GM12878 (cell line): ENCODE measurements around the gene TMEM175.

ENCODE experiments used
- MXI1 ChIP-seq: fragments of 150-350 bp; IDR thresholded peaks from 2 replicates; pipeline ENCODE4 v1.6.1; 2011; ENCODE audit warnings: low read depth, mild to moderate bottlenecking, inconsistent platforms, low read length, improper control_type of control experiment
- POLR2A ChIP-seq: IDR thresholded peaks from 2 replicates; pipeline ENCODE4 v1.6.1; 2011; ENCODE audit warnings: low read depth, mild to moderate bottlenecking, low read length
- RCOR1 ChIP-seq: conservative IDR thresholded peaks from 2 replicates; pipeline ENCODE4 v1.6.1; 2012; ENCODE audit warnings: low read depth, low read length, improper control_type of control experiment
- RFX5 ChIP-seq: IDR thresholded peaks from 2 replicates; pipeline ENCODE4 v1.6.1; 2011; ENCODE audit warnings: low read depth, low read length, improper control_type of control experiment
- SIX5 ChIP-seq: IDR thresholded peaks from 2 replicates; pipeline ENCODE4 v1.6.1; 2011; ENCODE audit warnings: mild to moderate bottlenecking, low read depth, low read length, moderate library complexity; ENCODE audit not compliant: severe bottlenecking
- SUZ12 ChIP-seq: fragments of 200-600 bp; sonication (generic); IDR thresholded peaks from one replicate; pipeline ENCODE4 v1.6.1; 2018; ENCODE audit warnings: antibody characterized with exemption, mild to moderate bottlenecking; ENCODE audit not compliant: unreplicated experiment
- TBL1XR1 ChIP-seq: IDR thresholded peaks from 2 replicates; pipeline ENCODE4 v1.6.1; 2012; ENCODE audit warnings: low read depth, low read length, improper control_type of control experiment
- ZNF384 ChIP-seq: IDR thresholded peaks from 2 replicates; pipeline ENCODE4 v1.6.1; 2012; ENCODE audit warnings: low read depth, mild to moderate bottlenecking, low read length, improper control_type of control experiment, borderline replicate concordance

DNA sequence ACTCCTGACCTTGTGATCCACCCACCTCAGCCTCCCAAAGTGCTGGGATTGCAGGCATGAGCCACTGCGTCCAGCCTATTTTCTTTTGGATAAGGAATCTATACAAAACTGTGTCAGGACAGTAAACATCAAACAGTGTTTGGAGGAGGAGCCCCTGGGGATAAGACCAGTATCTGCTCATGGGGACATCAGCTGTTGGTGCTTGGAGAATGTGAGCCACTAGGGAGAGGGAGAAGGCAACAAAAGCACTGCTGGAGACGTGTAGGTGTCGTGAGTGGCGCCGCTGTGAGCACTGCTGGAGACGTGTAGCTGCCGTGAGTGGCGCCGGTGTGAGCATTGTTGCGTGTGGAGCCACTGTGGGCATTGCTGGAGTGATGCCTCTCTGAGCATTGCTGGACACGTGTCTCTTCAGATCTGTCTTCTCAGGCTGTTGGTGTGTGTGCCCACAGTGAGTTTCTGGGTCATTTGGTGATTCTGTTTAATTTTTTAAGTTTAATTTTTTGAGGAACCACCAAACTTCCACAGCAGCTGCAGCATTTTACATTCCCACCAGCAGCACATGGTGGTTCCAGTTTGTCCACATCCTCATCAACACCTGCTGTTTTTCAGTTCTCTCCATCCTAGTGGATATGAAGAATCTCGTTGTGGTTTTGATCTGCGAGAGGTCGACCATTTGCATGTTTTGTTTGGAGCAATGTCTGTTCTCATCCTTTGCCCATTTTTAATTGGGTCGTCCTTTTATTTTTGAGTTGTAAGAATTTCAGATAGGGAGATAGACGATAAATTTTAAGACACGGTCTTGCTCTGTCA lies 22.2 kb downstream of the TMEM175 start:
- TF ChIP-seq ZNF384 (no peak), POLR2A (no peak), RCOR1 (no peak), SIX5 (no peak), RFX5 (no peak), SUZ12 (no peak), TBL1XR1 (no peak), MXI1 (no peak)
